Parathyroid adenoma (tissue), 2 donors: Measurements from ENCODE around the gene CALML6.

Experiments
- H2AFZ ChIP-seq: fragments of 300-600 bp; sonication (generic); one replicate; pipeline ENCODE4 v1.7.0; 2017; ENCODE audit warnings: antibody characterized with exemption, mild to moderate bottlenecking
- H3K27ac ChIP-seq: fragments of 300-600 bp; sonication (generic); one replicate; pipeline ENCODE4 v1.7.0; 2017
- H3K27me3 ChIP-seq: fragments of 300-600 bp; sonication (generic); one replicate; pipeline ENCODE4 v1.7.0; 2017; ENCODE audit warnings: low read length; ENCODE audit not compliant: control insufficient read depth, insufficient read depth
- H3K36me3 ChIP-seq: fragments of 300-600 bp; sonication (generic); one replicate; pipeline ENCODE4 v1.7.0; 2017; ENCODE audit warnings: low read length; ENCODE audit not compliant: control insufficient read depth, insufficient read depth
- H3K4me1 ChIP-seq: fragments of 300-600 bp; sonication (generic); one replicate; pipeline ENCODE4 v1.7.0; 2017; ENCODE audit warnings: control low read depth
- H3K4me2 ChIP-seq: fragments of 300-600 bp; sonication (generic); one replicate; pipeline ENCODE4 v1.7.0; 2017; ENCODE audit warnings: low read length
- H3K4me3 ChIP-seq: fragments of 300-600 bp; sonication (generic); one replicate; pipeline ENCODE4 v1.7.0; 2017; ENCODE audit warnings: low read depth, low read length
- H3K79me2 ChIP-seq: fragments of 300-600 bp; sonication (generic); one replicate; pipeline ENCODE4 v1.7.0; 2017; ENCODE audit warnings: control low read depth
- H3K9ac ChIP-seq: fragments of 300-600 bp; sonication (generic); one replicate; pipeline ENCODE4 v1.7.0; 2017; ENCODE audit warnings: mild to moderate bottlenecking
- H3K9me3 ChIP-seq: fragments of 300-600 bp; sonication (generic); one replicate; pipeline ENCODE4 v1.7.0; 2017; ENCODE audit warnings: low read length; ENCODE audit not compliant: control insufficient read depth
- CTCF ChIP-seq: fragments of 300-600 bp; sonication (generic); IDR thresholded peaks from one replicate; pipeline ENCODE4 v1.7.0; 2017; ENCODE audit warnings: antibody characterized with exemption, mild to moderate bottlenecking
- donor health status: primary hyperparathyroidism.

Gene CALML6

GRCh38 chr1:1873186-1873585, 41.9 kb upstream of the CALML6 start:
- Histone ChIP-seq H2AFZ (no peak overlapping the region), H3K4me1 (peaks cover 10% of the 10 kb centered on the region), H3K4me3 (no peak overlapping the region), H3K27ac (no peak overlapping the region), H3K9me3 (no peaks in the 10 kb centered on the region), H3K9ac (no peak overlapping the region), H3K4me2 (no peak overlapping the region), H3K36me3 (no peaks in the 10 kb centered on the region), H3K27me3 (no peaks in the 10 kb centered on the region), H3K79me2 (peaks cover 71% of the 10 kb centered on the region)
- no peak for TF ChIP-seq CTCF

- no peaks in the 10 kb centered on the region for H3K27me3 ChIP-seq
- no peaks in the 10 kb centered on the region for H3K36me3 ChIP-seq
- peaks cover 73% of the 10 kb centered on the region for H3K79me2 ChIP-seq
- no peak for TF ChIP-seq CTCF
- no peak overlapping the region for H3K4me3 ChIP-seq
- H3K4me1 ChIP-seq: peaks cover 10% of the 10 kb centered on the region
- no peak overlapping the region for H2AFZ ChIP-seq
- H3K9ac ChIP-seq: no peak overlapping the region
- H3K9me3 ChIP-seq: no peaks in the 10 kb centered on the region
- H3K4me2 ChIP-seq: no peak overlapping the region
- H3K27ac ChIP-seq: no peak overlapping the region
These were observed 40.2 kb upstream of the CALML6 start for GRCh38 chr1:1874901-1875300.

- peaks cover 13% of the 10 kb centered on the region for H3K4me1 ChIP-seq
- H3K4me3 ChIP-seq: no peak overlapping the region
- peaks cover 70% of the 10 kb centered on the region for H3K79me2 ChIP-seq
- no peak overlapping the region for H3K4me2 ChIP-seq
- no peak overlapping the region for H3K27ac ChIP-seq
- H3K36me3 ChIP-seq: no peaks in the 10 kb centered on the region
- no peaks in the 10 kb centered on the region for H3K27me3 ChIP-seq
- H3K9me3 ChIP-seq: no peaks in the 10 kb centered on the region
- no peak overlapping the region for H2AFZ ChIP-seq
- no peak for TF ChIP-seq CTCF
- H3K9ac ChIP-seq: no peak overlapping the region
These were observed 39.1 kb upstream of the CALML6 start for GRCh38 chr1:1875932-1876331.

- no peaks in the 10 kb centered on the region for H3K27me3 ChIP-seq
- no peak overlapping the region for H3K27ac ChIP-seq
- no peaks in the 10 kb centered on the region for H3K9me3 ChIP-seq
- no peak overlapping the region for H2AFZ ChIP-seq
- peaks cover 16% of the 10 kb centered on the region for H3K4me1 ChIP-seq
- peaks cover 70% of the 10 kb centered on the region for H3K79me2 ChIP-seq
- H3K9ac ChIP-seq: no peak overlapping the region
- no peak for TF ChIP-seq CTCF
- no peak overlapping the region for H3K4me3 ChIP-seq
- no peaks in the 10 kb centered on the region for H3K36me3 ChIP-seq
- H3K4me2 ChIP-seq: peak overlapping the region; percentile 4
These were observed 38.6 kb upstream of the CALML6 start for GRCh38 chr1:1876335-1876930.

GRCh38 chr1:1877865-1878436, 37.1 kb upstream of the CALML6 start:
- Histone ChIP-seq H3K4me2 (peak overlapping the region; percentile 48), H3K4me1 (peaks cover 17% of the 10 kb centered on the region), H3K36me3 (no peaks in the 10 kb centered on the region), H3K4me3 (no peak overlapping the region), H2AFZ (no peak overlapping the region), H3K27me3 (no peaks in the 10 kb centered on the region), H3K79me2 (peaks cover 68% of the 10 kb centered on the region), H3K9me3 (no peaks in the 10 kb centered on the region), H3K9ac (no peak overlapping the region), H3K27ac (no peak overlapping the region)
- no peak for TF ChIP-seq CTCF
